K562 (cell line): ENCODE measurements around the gene FAM53A. TPM values are rescaled to one million over a fixed set of nuclear protein-coding genes. Genes with fewer than 3 reads are reported as not detected.
A peak's percentile ranks its signal among the peaks of the same experiment; 100 is the strongest.

Source experiments
- ATAC-seq: fragments of 200-7000 bp; cut with Tn5 transposase; 3 replicates; pipeline ENCODE4 v1.9.1; 2020; ENCODE audit warnings: moderate library complexity
- BruUV-seq: library from RNA; stranded (reverse); fragments of 400-500 nt; replicated peaks from 2 replicates; lab custom pipeline; 2021; lab: Mats Ljungman, UMichigan
- CTCF ChIA-PET: fragments of 300-600 bp; formaldehyde crosslinking; extraction: SDS; loops from one replicate; lab custom pipeline; 2021; ENCODE audit warnings: low intra/inter-chr PET ratio; lab: Yijun Ruan, JAX
- POLR2A ChIA-PET: fragments of 300-600, 350-650 bp; sonication (Branson Sonifier 250); formaldehyde crosslinking; extraction: SDS; loops from one replicate; lab custom pipeline; 2021; ENCODE audit warnings: antibody characterized with exemption, inconsistent platforms; lab: Yijun Ruan, JAX
- DNase-seq, 4 experiments: peaks; one replicate each; pipeline versions ENCODE4 v3.0.0 to v3.0.0-alpha.2; 2011 to 2018; ENCODE audit warnings: low spot score in 3 of 4, mixed read lengths in 3 of 4; ENCODE audit errors: extremely low read depth in 1 of 4
- FAIRE-seq: peaks from 2 replicates; lab custom pipeline; 2011; peaks lifted over from hg19 to GRCh38; lab: Jason Lieb, UNC
- H2AFZ ChIP-seq: 2 replicates; pipeline ENCODE4 v1.6.0; 2011; ENCODE audit warnings: low read depth, low read length, control low read depth, inconsistent platforms
- H3K27ac ChIP-seq: fragments of 200-600 bp; 3 replicates; pipeline ENCODE4 v1.8.0; 2011; ENCODE audit warnings: low read depth, mild to moderate bottlenecking, control low read depth, inconsistent platforms, low read length, moderate library complexity, mixed read lengths; ENCODE audit errors: extremely low read depth
- H3K27me3 ChIP-seq, 2 experiments: fragments of 300-600 bp in 1 of 2; 2 replicates in 1 of 2; 3 replicates in 1 of 2; pipeline versions ENCODE4 v1.6.0 to v1.8.0; 2011; ENCODE audit warnings: inconsistent platforms in 2 of 2, low read length in 2 of 2, mild to moderate bottlenecking in 1 of 2, mixed read lengths in 1 of 2, moderate library complexity in 1 of 2; ENCODE audit not compliant: control insufficient read depth in 2 of 2, insufficient read depth in 2 of 2
- H3K36me3 ChIP-seq: fragments of 300-600 bp; 3 replicates; pipeline ENCODE4 v1.8.0; 2011; ENCODE audit warnings: mild to moderate bottlenecking, low read length, inconsistent platforms; ENCODE audit not compliant: control insufficient read depth, insufficient read depth
- H3K4me1 ChIP-seq, 2 experiments: fragments of 200-600 bp in 1 of 2; replicated peaks in 1 of 2; 2 replicates in 1 of 2; 3 replicates in 1 of 2; pipeline versions ENCODE4 v1.5.1 to v1.8.0; 2011; ENCODE audit warnings: inconsistent platforms in 2 of 2, low read length in 2 of 2, mild to moderate bottlenecking in 1 of 2, mixed read lengths in 1 of 2, moderate library complexity in 1 of 2; ENCODE audit not compliant: control insufficient read depth in 2 of 2, insufficient read depth in 2 of 2
- H3K4me2 ChIP-seq: 2 replicates; pipeline ENCODE4 v1.6.1; 2011; ENCODE audit warnings: low read length, control low read depth, inconsistent platforms, mixed read lengths; ENCODE audit not compliant: insufficient read depth
- H3K4me3 ChIP-seq: fragments of 200-600 bp; sonication (generic), shearing (Covaris generic); 2 replicates; pipeline ENCODE4 v1.5.1; 2016; ENCODE audit warnings: control low read depth, inconsistent platforms
- H3K79me2 ChIP-seq: fragments of 200-600 bp; 3 replicates; pipeline ENCODE4 v1.8.0; 2011; ENCODE audit warnings: low read length, inconsistent platforms; ENCODE audit not compliant: control insufficient read depth, insufficient read depth
- H3K9ac ChIP-seq, 2 experiments: 2 replicates each; pipeline versions ENCODE4 v1.6.0 to v1.6.1; 2011; ENCODE audit warnings: low read depth in 2 of 2, low read length in 2 of 2, control low read depth in 1 of 2, inconsistent platforms in 1 of 2, mild to moderate bottlenecking in 1 of 2, mixed read lengths in 1 of 2; ENCODE audit not compliant: insufficient read depth in 1 of 2
- H3K9me1 ChIP-seq: one replicate; pipeline ENCODE4 v1.6.0; 2011; ENCODE audit warnings: inconsistent platforms, mild to moderate bottlenecking, low read length, moderate library complexity; ENCODE audit not compliant: control insufficient read depth, insufficient read depth
- H3K9me3 ChIP-seq: replicated peaks from 2 replicates; pipeline ENCODE4 v1.5.1; 2011; ENCODE audit warnings: low read depth, low read length, inconsistent platforms; ENCODE audit not compliant: control insufficient read depth, insufficient read depth
- H4K20me1 ChIP-seq: replicated peaks from 2 replicates; pipeline ENCODE4 v1.6.1; 2011; ENCODE audit warnings: low read length, inconsistent platforms, mixed read lengths; ENCODE audit not compliant: control insufficient read depth, insufficient read depth
- ATF6 ChIP-seq: sonication (generic); formaldehyde crosslinking; IDR thresholded peaks from 2 replicates; pipeline ENCODE4 v1.4.0; 2020; ENCODE audit warnings: mild to moderate bottlenecking, missing genetic modification reagents
- HDAC3 ChIP-seq: fragments of 450-650 bp; IDR thresholded peaks from 2 replicates; pipeline ENCODE4 v1.6.1; 2018; ENCODE audit warnings: borderline replicate concordance, mild to moderate bottlenecking, moderate library complexity; ENCODE audit not compliant: partially characterized antibody
- HMGN3 ChIP-seq: IDR thresholded peaks from 2 replicates; pipeline ENCODE4 v1.6.1; 2011; ENCODE audit warnings: borderline replicate concordance, low read depth, mild to moderate bottlenecking, mixed read lengths, low read length; ENCODE audit not compliant: insufficient read length; ENCODE audit errors: extremely low read depth
- MAZ ChIP-seq, 2 experiments: fragments of 450-650 bp in 1 of 2; sonication (generic) in 1 of 2; formaldehyde crosslinking; IDR thresholded peaks in 1 of 2; conservative IDR thresholded peaks in 1 of 2; 2 replicates each; pipeline versions ENCODE4 v1.4.0 to v1.5.0; 2020; ENCODE audit warnings: mild to moderate bottlenecking in 1 of 2, missing genetic modification reagents in 1 of 2
- MEF2A ChIP-seq: IDR thresholded peaks from 2 replicates; pipeline ENCODE4 v1.6.1; 2011; ENCODE audit warnings: low read depth, mild to moderate bottlenecking, low read length, moderate library complexity; ENCODE audit not compliant: control insufficient read depth
- NCOA2 ChIP-seq, 2 experiments: fragments of 450-650 bp; IDR thresholded peaks; 2 replicates each; pipeline ENCODE4 v1.6.1; 2018; ENCODE audit warnings: mild to moderate bottlenecking in 2 of 2, moderate library complexity in 1 of 2; ENCODE audit not compliant: partially characterized antibody in 2 of 2
- TCFL5 ChIP-seq: fragments of 250-450 bp; sonication (Bioruptor Pico); conservative IDR thresholded peaks from 2 replicates; pipeline ENCODE4 v1.6.1; 2021; ENCODE audit warnings: mild to moderate bottlenecking, moderate library complexity, matching md5 sums
- U2AF1 ChIP-seq: fragments of 200-400 bp; formaldehyde crosslinking; optimal IDR thresholded peaks from 2 replicates; pipeline ENCODE3; 2017; ENCODE audit warnings: mild to moderate bottlenecking, low read depth, low read length, moderate library complexity
- ZNF133 ChIP-seq: fragments of 250-450 bp; sonication (Bioruptor Pico); IDR thresholded peaks from 2 replicates; pipeline ENCODE4 v1.4.0; 2020; ENCODE audit warnings: mild to moderate bottlenecking
- ZNF583 ChIP-seq: fragments of 250-450 bp; sonication (Bioruptor Pico); IDR thresholded peaks from 2 replicates; pipeline ENCODE4 v1.4.0; 2020
- ZNF696 ChIP-seq: fragments of 250-450 bp; sonication (Bioruptor Pico); conservative IDR thresholded peaks from 2 replicates; pipeline ENCODE4 v1.4.0; 2020; ENCODE audit warnings: mild to moderate bottlenecking, moderate library complexity
- WGBS: fragments of 100-300 bp; shearing (Covaris generic); methylation state at CpG from one replicate; pipeline ENCODE4 v1.1.6; 2016; ENCODE audit warnings: low coverage, mixed read lengths; ENCODE audit not compliant: insufficient coverage; ENCODE audit errors: missing lambda C conversion rate; 5-methylcytosine and 5-hydroxymethylcytosine counted together
- in situ Hi-C: fragments of 300-500 bp; cut with MboI; formaldehyde crosslinking; loops from 4 replicates; pipeline ENCODE4 v1.15.0; 2018; ENCODE audit warnings: inconsistent platforms, mixed read lengths
- intact Hi-C: fragments of 100-400 bp; cut with micrococcal nuclease; formaldehyde crosslinking; loops from 2 replicates; pipeline ENCODE4 v1.14.2; 2022
- polyA plus RNA-seq, 8 experiments: library from polyadenylated mRNA; depleted of rRNA in 4 of 8; stranded (reverse) in 5 of 8; unstranded in 3 of 8; fragments of >200 nt; fragmentation: Nextera tagmentation in 2 of 8; fragmentation: Illumina TruSeq in 1 of 8; extraction: Ambion mirVana in 2 of 8; extraction: Trizol in 1 of 8; gene quantifications; 2 replicates each; pipeline versions ENCODE4 v1.2.1 to v1.2.3, GENCODE V29; 2011 to 2014; ENCODE audit warnings: inconsistent platforms in 1 of 8, missing spikeins in 1 of 8
- total RNA-seq, 7 experiments: library from RNA; depleted of rRNA in 6 of 7; stranded (reverse); fragments of >200 nt in 6 of 7; fragmentation: Illumina TruSeq in 2 of 7; extraction: Trizol in 2 of 7; gene quantifications; 2 replicates each; pipeline versions ENCODE4 v1.2.1 to v1.2.3, GENCODE V29; 2011 to 2021; ENCODE audit warnings: low replicate concordance in 1 of 7

The FAM53A gene
- total and polyA plus RNA-seq, 9 of the 15 experiments (the other 6 are each of a cell fraction or from before 2014, with no cell fraction given): 0.53 to 2.7 (median 1.4) TPM; not detected in 2

GRCh38 chr4:1666391-1666790, 17.7 kb downstream of the FAM53A start:
- POLR2A ChIA-PET: interaction anchor here (0.5 to 1.1 kb wide), 3 partner anchors 25 to 516 kb away, joined by 3 read pairs; no protein-coding TSS in a partner anchor
- in situ Hi-C loops: no loop called here

GRCh38 chr4:1664141-1664540, 20.0 kb downstream of the FAM53A start:
- H3K9me1 ChIP-seq: no peaks in the 10 kb centered on the region
- 67% methylated on average over 8 of the region's 8 CpGs for WGBS
- H4K20me1 ChIP-seq: no peaks in the 10 kb centered on the region
- in situ Hi-C loops (no loop called here), intact Hi-C loops (no loop called here)
- ChIA-PET CTCF (interaction anchor here (0.8 kb wide), 1 partner anchor 294 kb away, joined by 3 read pairs; no protein-coding TSS in a partner anchor), POLR2A (interaction anchor here (1.0 kb wide), 1 partner anchor 12 kb away, joined by 4 read pairs; no protein-coding TSS in a partner anchor)
- no peak overlapping the region for H3K27ac ChIP-seq
- ATAC-seq: no peak
- no peak overlapping the region for H3K4me2 ChIP-seq
- H3K27me3 ChIP-seq: no peaks in the 10 kb centered on the region
- H3K9ac ChIP-seq: 0 out of 4 replicates have a peak overlapping the region, but pooled peaks of 1 of the 2 experiments have one; percentile 65
- TF ChIP-seq ZNF133 (CRISPR knock-in tag) (no peak), MAZ (CRISPR knock-in tag; conservative IDR thresholded peaks at IDR 0.05 in 1 of 2, IDR thresholded peaks at IDR 0.05 in 1 of 2) (no peak), ZNF696 (no peak), HMGN3 (no peak), ATF6 (CRISPR knock-in tag) (no peak), U2AF1 (no peak)
- H3K4me1 ChIP-seq: peaks cover 0 to 32% of the 10 kb centered on the region in 2 experiments; a peak in 2 of 5 replicates
- H3K79me2 ChIP-seq: no peaks in the 10 kb centered on the region
- FAIRE-seq: no peak
- DNase-seq: no peak
- no TSS peak for BruUV-seq
- no peak overlapping the region for H2AFZ ChIP-seq
- no peak overlapping the region for H3K4me3 ChIP-seq
- H3K9me3 ChIP-seq: no peaks in the 10 kb centered on the region
- no peaks in the 10 kb centered on the region for H3K36me3 ChIP-seq

More at GRCh38 chr4:1666391-1666790, 17.7 kb downstream of the FAM53A start:
- Histone ChIP-seq H3K9me1 (no peaks in the 10 kb centered on the region), H2AFZ (no peak overlapping the region)
- CTCF ChIA-PET: no interaction called here
- TF ChIP-seq MEF2A: peak; percentile 83; the same call in 1 of the 2 replicates
- no peak for TF ChIP-seq HDAC3
- no peak for TF ChIP-seq ZNF583 (CRISPR knock-in tag)
- no peak for TF ChIP-seq TCFL5 (CRISPR knock-in tag)
- TF ChIP-seq NCOA2 (IDR thresholded peaks at IDR 0.05; ENCODE audit: partially characterized antibody in 2 of 2): no peak
- TF ChIP-seq, all 486 proteins: peak for 1
- no peaks in the 10 kb centered on the region for H3K9me3 ChIP-seq
- no peaks in the 10 kb centered on the region for H3K27me3 ChIP-seq
- no peak overlapping the region for H3K27ac ChIP-seq
- WGBS: 28% methylated on average over 12 of the region's 12 CpGs
- DNase-seq: no peak
- no peaks in the 10 kb centered on the region for H3K79me2 ChIP-seq
- intact Hi-C loops: no loop called here
- H3K4me2 ChIP-seq: no peak overlapping the region
- BruUV-seq: no TSS peak
- H3K4me1 ChIP-seq: peaks cover 0 to 35% of the 10 kb centered on the region in 2 experiments; a peak in 2 of 5 replicates
- 0 out of 3 replicates have a peak, but pooled peaks have one; percentile 18 for ATAC-seq
- H3K9ac ChIP-seq: no peak overlapping the region
- H3K4me3 ChIP-seq: no peak overlapping the region
- H3K36me3 ChIP-seq: no peaks in the 10 kb centered on the region
- no peak for FAIRE-seq
- H4K20me1 ChIP-seq: no peaks in the 10 kb centered on the region
